GM20431 (cell line): ENCODE measurements around the gene TNIK.
"Not testable (repeated sequence)": the region's sequence is repeated elsewhere in the genome, so short reads cannot be mapped to it uniquely, and the experiment has no call there.

ENCODE experiments used
- in situ Hi-C: fragments of 300-500 bp; cut with MseI, MboI; formaldehyde crosslinking; loops from one replicate; pipeline ENCODE4 v1.15.0; 2020; ENCODE audit warnings: low sequenced_read_pairs; ENCODE audit not compliant: unreplicated experiment

TNIK gene

GRCh38 chr3:171393032-171393744 lies 67.0 kb downstream of the TNIK start:
- in situ Hi-C loops, result no loop called here

GRCh38 chr3:171391432-171391831 lies 68.8 kb downstream of the TNIK start:
- in situ Hi-C loops, result no loop called here

- in situ Hi-C loops, result no loop called here
These were observed 69.9 kb downstream of the TNIK start for GRCh38 chr3:171390051-171390941.

- in situ Hi-C loops, result no loop called here
These were observed 70.7 kb downstream of the TNIK start for GRCh38 chr3:171389491-171389890.

- in situ Hi-C loops, result no loop called here
These were observed 71.7 kb downstream of the TNIK start for GRCh38 chr3:171388527-171388926.

- in situ Hi-C loops, result no loop called here
These were observed 73.1 kb downstream of the TNIK start for GRCh38 chr3:171387062-171387461.

GRCh38 chr3:171385086-171385485 lies 75.1 kb downstream of the TNIK start:
- in situ Hi-C loops, result no loop called here

GRCh38 chr3:171384101-171384891 lies 75.9 kb downstream of the TNIK start:
- in situ Hi-C loops, result no loop called here

GRCh38 chr3:171383206-171384018 lies 76.8 kb downstream of the TNIK start:
- in situ Hi-C loops, result no loop called here

- in situ Hi-C loops, result not testable (repeated sequence)
These were observed 77.9 kb downstream of the TNIK start for GRCh38 chr3:171382347-171382746.

GRCh38 chr3:171380711-171381425 lies 79.3 kb downstream of the TNIK start:
- in situ Hi-C loops, result no loop called here

- in situ Hi-C loops, result no loop called here
These were observed 80.2 kb downstream of the TNIK start for GRCh38 chr3:171379961-171380483.

- in situ Hi-C loops, result no loop called here
These were observed 80.9 kb downstream of the TNIK start for GRCh38 chr3:171379281-171379680.

- in situ Hi-C loops, result no loop called here
These were observed 81.6 kb downstream of the TNIK start for GRCh38 chr3:171378586-171378985.

- in situ Hi-C loops, result no loop called here
These were observed 82.3 kb downstream of the TNIK start for GRCh38 chr3:171377859-171378258.

- in situ Hi-C loops, result no loop called here
These were observed 83.6 kb downstream of the TNIK start for GRCh38 chr3:171376596-171376947.

GRCh38 chr3:171375666-171376595 lies 84.3 kb downstream of the TNIK start:
- in situ Hi-C loops, result no loop called here
